Effector CD4-positive, alpha-beta T cell (primary cell): ENCODE data around the gene ACACB.

ENCODE experiments used
- DNase-seq: peaks from one replicate; pipeline ENCODE4 v3.0.0-alpha.2; 2020

Gene ACACB

GRCh38 chr12:109281452-109281851 lies 165.1 kb downstream of the ACACB start:
- no peak for DNase-seq

- no peak for DNase-seq
These were observed 168.0 kb downstream of the ACACB start for GRCh38 chr12:109284392-109284791.

GRCh38 chr12:109286252-109286651 lies 169.9 kb downstream of the ACACB start:
- no peak for DNase-seq

GRCh38 chr12:109286652-109287051 lies 170.3 kb downstream of the ACACB start:
- no peak for DNase-seq

GRCh38 chr12:109287181-109287580 lies 170.8 kb downstream of the ACACB start:
- no peak for DNase-seq

- DNase-seq, result no peak
These were observed 171.6 kb downstream of the ACACB start for GRCh38 chr12:109287811-109288469.

GRCh38 chr12:109288571-109288970 lies 172.2 kb downstream of the ACACB start:
- no peak for DNase-seq

- no peak for DNase-seq
These were observed 172.6 kb downstream of the ACACB start for GRCh38 chr12:109289004-109289403.

- no peak for DNase-seq
These were observed 173.2 kb downstream of the ACACB start for GRCh38 chr12:109289551-109289950.

- no peak for DNase-seq
These were observed 173.7 kb downstream of the ACACB start for GRCh38 chr12:109290061-109290460.

- DNase-seq, result no peak
These were observed 174.7 kb downstream of the ACACB start for GRCh38 chr12:109291117-109291516.

- no peak for DNase-seq
These were observed 175.3 kb downstream of the ACACB start for GRCh38 chr12:109291521-109292341.

- DNase-seq, result no peak
These were observed 175.9 kb downstream of the ACACB start for GRCh38 chr12:109292342-109292711.

- DNase-seq, result no peak
These were observed 176.7 kb downstream of the ACACB start for GRCh38 chr12:109293106-109293505.

- no peak for DNase-seq
These were observed 178.0 kb downstream of the ACACB start for GRCh38 chr12:109294286-109294796.

GRCh38 chr12:109295764-109296425 lies 179.5 kb downstream of the ACACB start:
- DNase-seq, result no peak

- DNase-seq, result no peak
These were observed 180.0 kb downstream of the ACACB start for GRCh38 chr12:109296431-109296830.

GRCh38 chr12:109299849-109300248 lies 183.5 kb downstream of the ACACB start:
- DNase-seq, result no peak

- DNase-seq, result no peak
These were observed 185.3 kb downstream of the ACACB start for GRCh38 chr12:109301643-109302168.

GRCh38 chr12:109302358-109302757 lies 186.0 kb downstream of the ACACB start:
- no peak for DNase-seq

- DNase-seq, result no peak
These were observed 186.4 kb downstream of the ACACB start for GRCh38 chr12:109302770-109303169.

- no peak for DNase-seq
These were observed 188.1 kb downstream of the ACACB start for GRCh38 chr12:109304485-109304884.

- DNase-seq, result no peak
These were observed 189.2 kb downstream of the ACACB start for GRCh38 chr12:109305547-109305946.
